GM11168 (cell line): ENCODE data around the gene BZW2.
"Not testable (repeated sequence)": the region's sequence is repeated elsewhere in the genome, so short reads cannot be mapped to it uniquely, and the experiment has no call there.

Experiments
- in situ Hi-C: fragments of 300-500 bp; cut with MboI; formaldehyde crosslinking; loops from one replicate; pipeline ENCODE4 v1.12.0; 2022; ENCODE audit warnings: low sequenced_read_pairs; ENCODE audit not compliant: unreplicated experiment

BZW2 gene

GRCh38 chr7:16644636-16645592 lies 1.1 kb upstream of the BZW2 start:
- in situ Hi-C loops: no loop called here

- in situ Hi-C loops: no loop called here
Observed at GRCh38 chr7:16646472-16647072, 591 bp downstream of the BZW2 start.

DNA sequence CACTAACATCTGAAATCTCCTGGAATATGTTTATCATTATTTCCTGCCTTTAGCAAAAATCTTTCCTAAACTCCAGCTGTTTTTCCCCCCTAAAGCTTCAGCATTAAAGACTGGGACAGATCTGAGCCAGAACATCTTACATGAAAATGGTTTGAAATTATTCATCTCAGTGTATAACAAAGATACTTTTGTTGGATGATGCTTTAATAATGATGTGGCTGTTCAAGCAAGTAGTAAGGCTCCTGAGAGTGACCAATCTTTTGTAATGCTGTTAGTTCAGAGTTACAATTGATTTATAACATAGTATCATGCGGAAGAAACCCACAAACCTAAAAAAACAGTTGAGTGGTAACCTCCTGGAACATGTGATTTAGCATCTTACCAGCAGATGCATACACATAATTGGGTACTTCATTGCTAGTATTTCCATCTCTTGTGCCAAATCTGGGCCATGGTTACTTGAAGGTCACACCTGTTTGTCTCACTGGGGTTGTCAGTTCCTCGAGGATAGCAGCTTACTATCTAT lies 1.5 kb downstream of the BZW2 start:
- in situ Hi-C loops: no loop called here

DNA sequence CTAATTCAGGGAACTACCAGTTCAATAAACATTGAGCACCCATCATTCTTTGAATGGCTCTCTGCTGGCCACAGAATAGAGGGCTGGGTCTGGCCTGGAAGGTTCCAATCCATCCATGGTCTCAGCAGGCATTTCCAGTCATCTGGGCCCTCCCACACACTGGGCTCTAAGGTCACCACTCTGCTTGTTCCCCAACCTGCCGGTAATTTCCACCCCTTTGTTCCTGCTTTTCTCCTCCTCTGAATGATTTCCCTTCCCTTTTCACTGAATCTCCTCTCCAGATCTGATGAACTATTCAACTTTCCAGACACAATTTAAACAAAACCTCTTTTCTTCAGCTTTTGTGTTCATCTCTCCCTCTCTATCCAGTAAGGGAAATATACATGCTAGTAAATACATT lies 2.6 kb downstream of the BZW2 start:
- in situ Hi-C loops: no loop called here

GRCh38 chr7:16649196-16649595 lies 3.2 kb downstream of the BZW2 start:
- in situ Hi-C loops: no loop called here

GRCh38 chr7:16650266-16650665 lies 4.3 kb downstream of the BZW2 start:
- in situ Hi-C loops: no loop called here

GRCh38 chr7:16651396-16652239 lies 5.6 kb downstream of the BZW2 start:
- in situ Hi-C loops: no loop called here

DNA sequence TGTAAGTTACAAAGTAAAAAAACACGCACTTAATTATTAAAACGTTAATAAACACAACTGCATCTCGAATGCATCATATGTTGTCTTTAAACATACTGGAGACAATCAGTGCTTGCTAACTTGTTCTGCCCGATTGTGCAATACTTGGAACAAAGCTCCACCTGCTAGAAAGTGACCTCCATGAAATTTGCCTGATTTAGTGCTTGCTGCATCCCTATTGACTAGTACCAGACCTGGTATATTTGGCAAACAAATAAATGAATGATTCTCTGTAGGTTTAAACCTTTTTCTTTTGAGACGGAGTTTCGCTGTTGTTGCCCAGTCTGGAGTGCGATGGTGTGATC lies 6.2 kb downstream of the BZW2 start:
- in situ Hi-C loops: no loop called here

DNA sequence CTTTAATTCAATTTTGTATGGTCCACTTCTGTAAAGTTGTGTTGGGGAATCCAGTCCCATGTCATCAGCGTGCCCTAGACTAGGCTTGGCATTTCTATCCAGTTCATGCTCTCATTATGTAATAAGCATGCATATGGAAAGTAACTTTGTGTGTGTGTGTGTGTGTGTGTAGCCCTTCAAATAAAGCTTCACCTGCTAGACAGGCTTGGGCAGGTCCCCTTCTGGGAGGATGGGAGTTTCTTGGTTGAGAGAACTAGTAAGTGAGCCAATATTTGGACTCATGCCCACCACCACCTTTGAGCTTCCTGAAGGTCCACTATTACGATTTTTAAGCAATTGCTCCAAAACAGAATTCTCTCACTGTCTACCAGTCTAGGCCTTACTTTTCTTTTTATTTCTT lies 6.9 kb downstream of the BZW2 start:
- in situ Hi-C loops: no loop called here

DNA sequence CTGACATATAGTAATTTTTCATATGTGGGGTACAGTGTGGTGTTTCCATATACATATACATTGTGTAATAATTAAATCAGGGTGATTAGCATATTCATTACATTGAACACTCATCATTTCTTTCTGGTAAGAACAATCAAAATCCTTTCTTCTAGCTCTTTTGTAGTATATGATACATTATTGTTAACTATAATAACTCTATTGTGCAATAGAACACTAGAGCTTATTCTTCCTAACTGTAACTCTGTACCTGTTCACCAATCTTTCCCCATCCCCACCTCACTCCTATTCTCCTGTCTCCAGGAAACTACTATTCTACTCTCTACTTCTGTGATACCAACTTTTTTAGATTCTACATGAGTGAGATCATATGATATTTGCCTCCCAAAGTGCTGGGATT lies 9.4 kb downstream of the BZW2 start:
- in situ Hi-C loops: no loop called here

DNA sequence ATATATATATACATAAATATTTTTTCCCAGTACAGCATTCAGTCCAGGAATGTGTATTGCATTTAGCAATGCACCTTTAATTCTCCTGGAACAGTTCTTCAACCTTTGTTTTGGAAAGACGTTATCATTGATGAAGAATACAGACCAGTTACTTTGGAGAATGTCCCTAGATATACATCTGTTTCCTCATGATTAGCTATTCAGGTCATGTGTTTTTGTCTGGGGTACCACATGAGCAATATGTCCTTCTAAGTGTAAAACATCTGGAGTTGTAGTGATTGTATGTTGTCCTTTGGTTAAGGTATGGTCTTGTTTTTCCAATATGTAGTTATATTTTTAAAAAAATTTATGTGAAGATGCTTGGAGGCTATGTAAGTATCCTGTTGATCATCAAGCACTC lies 10.2 kb downstream of the BZW2 start:
- in situ Hi-C loops: no loop called here

DNA sequence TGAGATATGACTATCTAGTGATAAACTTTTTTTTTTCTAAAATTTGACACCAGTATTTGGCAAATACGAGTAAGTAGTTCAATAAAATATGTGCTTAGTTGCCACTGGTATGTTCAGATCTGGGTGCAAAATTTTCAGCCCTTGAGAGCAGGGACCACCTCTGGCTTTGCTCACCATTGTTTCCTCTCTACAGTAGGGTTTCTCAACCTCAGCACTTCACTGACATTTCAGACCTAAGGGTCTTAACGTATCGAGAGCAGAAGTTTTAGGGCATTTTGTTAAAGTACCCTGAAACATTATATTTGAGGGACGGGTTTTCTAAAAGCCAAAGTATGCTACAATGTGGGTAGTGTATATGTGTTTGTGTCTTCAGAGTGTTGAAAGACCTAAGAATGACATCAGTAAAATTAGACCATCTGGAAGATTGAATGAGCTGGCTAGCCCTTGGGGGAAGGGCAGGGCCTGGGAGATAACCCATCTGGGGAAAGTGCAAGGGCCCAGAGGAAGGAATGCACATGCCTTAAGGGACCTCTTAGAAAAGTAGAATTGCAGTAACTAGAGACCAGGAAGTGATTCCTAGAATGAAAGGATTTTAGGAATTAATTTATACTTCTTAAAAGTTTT lies 11.8 kb downstream of the BZW2 start:
- in situ Hi-C loops: no loop called here

- in situ Hi-C loops: not testable (repeated sequence)
Observed at GRCh38 chr7:16659854-16660497, 14.0 kb downstream of the BZW2 start.

GRCh38 chr7:16660702-16661464 lies 14.9 kb downstream of the BZW2 start:
- in situ Hi-C loops: no loop called here

DNA sequence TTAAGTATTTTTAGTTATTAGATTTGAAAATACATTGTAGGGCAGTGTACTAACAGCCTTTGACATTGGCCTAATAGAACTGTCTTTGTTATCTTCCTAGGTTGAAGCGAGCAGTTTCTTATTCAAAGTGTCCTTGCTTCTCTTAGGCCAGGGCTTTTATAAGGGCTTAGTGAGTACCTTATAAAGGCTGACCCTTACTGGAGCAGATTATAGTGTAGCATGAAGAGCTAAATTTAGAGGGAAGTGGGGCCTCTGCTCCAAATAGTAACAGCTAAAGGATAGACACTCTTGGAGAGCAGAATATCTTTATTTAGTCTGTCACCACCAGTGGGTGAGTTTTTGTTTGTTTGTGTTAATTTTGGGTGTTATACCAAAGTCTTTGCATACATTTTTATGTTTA lies 15.9 kb downstream of the BZW2 start:
- in situ Hi-C loops: no loop called here

GRCh38 chr7:16667355-16667754 lies 21.4 kb downstream of the BZW2 start:
- in situ Hi-C loops: no loop called here

DNA sequence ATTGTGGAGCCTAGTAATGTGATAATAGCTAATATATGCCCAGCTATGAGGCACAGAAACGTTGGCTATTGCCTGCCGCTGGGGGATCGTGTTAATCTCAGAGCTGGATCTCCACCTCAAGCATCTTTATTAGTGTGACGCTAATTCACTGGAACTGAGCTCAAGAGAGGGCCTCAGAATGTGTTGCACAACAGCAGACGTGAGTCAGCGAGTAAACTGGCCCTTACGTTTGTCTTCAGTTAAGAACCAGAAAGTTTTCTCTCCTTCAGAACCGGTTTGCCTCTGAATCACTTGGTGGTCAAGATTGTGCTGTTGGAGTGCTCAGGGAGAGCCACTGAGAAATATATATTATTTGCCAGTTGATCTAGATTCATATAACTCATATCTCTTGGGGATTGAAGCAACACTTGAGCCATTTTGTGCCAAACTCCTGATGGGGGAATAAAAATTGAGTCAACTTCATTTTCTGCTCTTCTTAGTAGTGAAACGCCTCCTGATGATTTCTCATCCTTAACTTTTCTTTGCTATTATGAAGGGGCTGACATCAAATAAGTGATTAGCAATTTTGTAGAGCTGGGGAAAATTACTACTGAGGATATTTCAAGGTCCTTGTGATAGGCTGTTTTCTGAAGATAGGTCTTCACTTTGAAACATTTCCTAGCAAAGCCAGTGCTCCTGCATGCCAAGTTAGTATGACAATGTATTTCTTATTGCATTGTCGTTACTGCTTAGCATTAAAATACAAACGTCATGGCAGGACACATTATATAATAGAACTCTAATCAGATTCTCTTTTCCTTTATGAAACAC lies 22.3 kb downstream of the BZW2 start:
- in situ Hi-C loops: no loop called here

DNA sequence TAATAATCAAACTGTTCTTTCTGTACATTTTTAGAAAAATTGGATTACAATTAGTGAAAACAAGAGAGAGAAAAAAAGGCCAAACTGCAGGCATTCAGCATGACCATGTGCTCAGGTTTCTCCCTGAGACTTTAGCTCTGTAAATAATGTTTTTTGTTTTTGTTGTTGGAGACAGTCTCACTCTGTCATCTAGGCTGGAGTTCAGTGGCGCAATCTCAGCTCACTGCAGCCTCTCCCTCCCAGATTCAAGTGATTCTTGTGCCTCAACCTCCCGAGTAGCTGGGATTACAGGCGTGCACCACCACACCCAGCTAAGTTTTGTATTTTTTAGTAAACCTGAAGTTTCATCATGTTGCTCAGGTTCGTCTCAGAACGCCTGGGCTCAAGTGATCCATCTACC lies 23.0 kb downstream of the BZW2 start:
- in situ Hi-C loops: no loop called here
